ENCODE data around the gene PON1.

PON1 gene

DNA sequence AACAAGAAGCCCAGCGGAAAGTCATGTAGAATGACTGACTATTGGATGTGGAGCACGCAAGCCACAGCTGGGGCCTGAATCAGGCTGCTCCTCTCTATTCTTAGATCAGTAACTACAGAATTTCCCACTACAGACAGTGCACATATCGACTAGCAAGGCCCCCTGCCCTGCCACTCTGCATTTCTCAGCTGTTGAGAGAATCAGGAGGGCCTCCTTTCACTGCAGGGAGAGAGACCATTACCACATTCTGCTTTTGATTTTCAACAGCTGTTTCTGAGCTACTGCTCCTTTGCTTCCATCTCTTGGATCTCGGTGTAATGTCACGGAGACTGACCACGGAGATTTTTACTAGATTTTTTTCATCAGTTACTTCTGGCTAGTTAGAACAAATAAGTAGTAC, 73.8 kb downstream of the PON1 start:
- DNase-seq, result no peak

Measured in NCI-H1436 treated with DMSO at 0.1 percent for 48 hours (cell line).